B cell (primary cell): ENCODE results near the gene WASL. TPM values are rescaled to one million over a fixed set of nuclear protein-coding genes. Genes with fewer than 3 reads are reported as not detected.

ENCODE experiments used
- ATAC-seq: fragments of 200-7000 bp; cut with Tn5 transposase; one replicate; pipeline ENCODE4 v1.10.0; 2021; ENCODE audit warnings: low read depth, mild to moderate bottlenecking, moderate number of reproducible peaks, moderate library complexity
- CTCF ChIA-PET: fragments of 350-600 bp; sonication (Branson Sonifier 250); formaldehyde crosslinking; loops from one replicate; lab custom pipeline; 2021; ENCODE audit warnings: antibody characterized with exemption, inconsistent platforms; lab: Charles Lee
- POLR2A ChIA-PET: fragments of 350-600 bp; sonication (Branson Sonifier 250); formaldehyde crosslinking; loops from one replicate; lab custom pipeline; 2021; ENCODE audit warnings: antibody characterized with exemption; lab: Charles Lee
- DNase-seq: peaks from one replicate; pipeline ENCODE4 v3.0.0; 2013
- H2AFZ ChIP-seq: 2 replicates; pipeline ENCODE4 v1.6.1; 2012; ENCODE audit warnings: mild to moderate bottlenecking, low read depth, low read length; ENCODE audit not compliant: insufficient read depth, poor library complexity, severe bottlenecking
- H3K27ac ChIP-seq, 2 donors: 1 replicate in 1 of 2; 2 replicates in 1 of 2; pipeline ENCODE4 v1.5.1; 2012 to 2013; ENCODE audit warnings: low read length in 2 of 2, mild to moderate bottlenecking in 2 of 2, moderate library complexity in 1 of 2
- H3K27me3 ChIP-seq, 4 experiments: fragments of 200-600 bp in 1 of 4; sonication (generic) in 1 of 4; replicated peaks in 1 of 4; 1 replicate in 2 of 4; 2 replicates in 2 of 4; pipeline versions ENCODE4 v1.6.1 to v1.7.0; 2013 to 2016; ENCODE audit warnings: low read length in 3 of 4, mild to moderate bottlenecking in 2 of 4, mixed read lengths in 1 of 4, moderate library complexity in 1 of 4; ENCODE audit not compliant: insufficient read depth in 4 of 4, control insufficient read depth in 3 of 4; ENCODE audit errors: control extremely low read depth in 1 of 4
- H3K36me3 ChIP-seq, 2 experiments: replicated peaks in 1 of 2; 1 replicate in 1 of 2; 2 replicates in 1 of 2; pipeline versions ENCODE4 v1.6.1 to v1.7.1; 2013; ENCODE audit warnings: low read length in 1 of 2; ENCODE audit not compliant: insufficient read depth in 2 of 2, control insufficient read depth in 1 of 2; ENCODE audit errors: control extremely low read depth in 1 of 2, extremely low read depth in 1 of 2
- H3K4me1 ChIP-seq, 2 donors: fragments of 200-600 bp in 1 of 2; sonication (generic) in 1 of 2; 1 replicate in 1 of 2; 2 replicates in 1 of 2; pipeline versions ENCODE4 v1.5.1 to v1.6.1; 2013 to 2017; ENCODE audit warnings: low read length in 2 of 2; ENCODE audit not compliant: control insufficient read depth in 2 of 2, insufficient read depth in 2 of 2
- H3K4me2 ChIP-seq: replicated peaks from 2 replicates; pipeline ENCODE3; 2012; ENCODE audit warnings: mild to moderate bottlenecking, low read depth, low read length; ENCODE audit not compliant: poor library complexity, severe bottlenecking
- H3K4me3 ChIP-seq, 5 experiments: fragments of 200-600 bp in 1 of 5; sonication (generic) in 1 of 5; 1 replicate in 3 of 5; 2 replicates in 2 of 5; pipeline versions ENCODE4 v1.5.1 to v1.7.0; 2011 to 2016; ENCODE audit warnings: low read length in 4 of 5, mild to moderate bottlenecking in 4 of 5, low read depth in 2 of 5, control low read depth in 1 of 5, moderate library complexity in 1 of 5; ENCODE audit not compliant: insufficient read depth in 1 of 5; ENCODE audit errors: control extremely low read depth in 1 of 5, extremely low read depth in 1 of 5
- H3K79me2 ChIP-seq: fragments of 200-600 bp; sonication (generic); one replicate; pipeline ENCODE4 v1.6.0; 2016; ENCODE audit warnings: low read length; ENCODE audit not compliant: control insufficient read depth, insufficient read depth
- H3K9ac ChIP-seq: fragments of 200-600 bp; sonication (generic); 2 replicates; pipeline ENCODE4 v1.6.1; 2017; ENCODE audit warnings: mild to moderate bottlenecking, low read length, moderate library complexity
- H3K9me3 ChIP-seq, 3 donors: one replicate each; pipeline versions ENCODE4 v1.6.1 to v1.7.1; 2013; ENCODE audit warnings: low read length in 2 of 3; ENCODE audit not compliant: control insufficient read depth in 2 of 3, insufficient read depth in 1 of 3; ENCODE audit errors: control extremely low read depth in 1 of 3
- H4K20me1 ChIP-seq: 2 replicates; pipeline ENCODE4 v1.6.0; 2012; ENCODE audit warnings: mild to moderate bottlenecking, low read length; ENCODE audit not compliant: insufficient read depth, control insufficient read depth, poor library complexity, severe bottlenecking
- H3K27ac Mint-ChIP-seq: one replicate; pipeline ENCODE4 v1.8.0; 2021; ENCODE audit warnings: mixed read lengths
- H3K27me3 Mint-ChIP-seq: one replicate; pipeline ENCODE4 v1.8.0; 2021; ENCODE audit warnings: mixed read lengths
- H3K4me1 Mint-ChIP-seq: one replicate; pipeline ENCODE4 v1.8.0; 2021; ENCODE audit warnings: mixed read lengths
- H3K4me3 Mint-ChIP-seq: one replicate; pipeline ENCODE4 v1.8.0; 2021; ENCODE audit warnings: mixed read lengths
- H3K9me3 Mint-ChIP-seq: one replicate; pipeline ENCODE4 v1.8.0; 2022; ENCODE audit warnings: mixed read lengths; ENCODE audit not compliant: insufficient read depth
- EZH2 ChIP-seq: IDR thresholded peaks from 2 replicates; pipeline ENCODE4 v1.6.1; 2012; ENCODE audit warnings: borderline replicate concordance, low read depth, mild to moderate bottlenecking, moderate library complexity, low read length; ENCODE audit not compliant: insufficient read depth, poor library complexity, severe bottlenecking
- WGBS: methylation state at CpG from one replicate; pipeline ENCODE4 v1.1.5; 2013; ENCODE audit warnings: missing lambda C conversion rate; ENCODE audit not compliant: insufficient coverage; 5-methylcytosine and 5-hydroxymethylcytosine counted together
- intact Hi-C: fragments of 100-400 bp; cut with micrococcal nuclease; formaldehyde crosslinking; loops from one replicate; pipeline ENCODE4 v1.10.0; 2022
- polyA plus RNA-seq: library from polyadenylated mRNA; depleted of rRNA; stranded (reverse); fragments of >200 nt; gene quantifications from 2 replicates; pipeline ENCODE4 v1.2.3, GENCODE V29; 2012
- total RNA-seq, 2 donors: library from RNA; stranded (reverse); fragments of 120-200 nt in 1 of 2; gene quantifications; 1 replicate in 1 of 2; 2 replicates in 1 of 2; pipeline versions ENCODE4 v1.2.3 to v1.2.4, GENCODE V29; 2013 to 2022
- TF ChIP-seq, protein P1 (sequence below): fragments of 200-600 bp; IDR thresholded peaks from one replicate; pipeline ENCODE4 v1.8.0; 2022; ENCODE audit warnings: antibody characterized with exemption, mild to moderate bottlenecking

The WASL gene
- total and polyA plus RNA-seq, 2 donors (not counting 1 experiment from before 2014, with no cell fraction given), result 1.8 to 10.4 TPM

- Mint-ChIP-seq H3K9me3 (peaks cover 5% of the 10 kb centered on the region), H3K4me1 (peaks cover 35% of the 10 kb centered on the region), H3K27me3 (no peaks in the 10 kb centered on the region), H3K4me3 (no peak overlapping the region), H3K27ac (no peak overlapping the region)
- TF ChIP-seq, protein P1, sequence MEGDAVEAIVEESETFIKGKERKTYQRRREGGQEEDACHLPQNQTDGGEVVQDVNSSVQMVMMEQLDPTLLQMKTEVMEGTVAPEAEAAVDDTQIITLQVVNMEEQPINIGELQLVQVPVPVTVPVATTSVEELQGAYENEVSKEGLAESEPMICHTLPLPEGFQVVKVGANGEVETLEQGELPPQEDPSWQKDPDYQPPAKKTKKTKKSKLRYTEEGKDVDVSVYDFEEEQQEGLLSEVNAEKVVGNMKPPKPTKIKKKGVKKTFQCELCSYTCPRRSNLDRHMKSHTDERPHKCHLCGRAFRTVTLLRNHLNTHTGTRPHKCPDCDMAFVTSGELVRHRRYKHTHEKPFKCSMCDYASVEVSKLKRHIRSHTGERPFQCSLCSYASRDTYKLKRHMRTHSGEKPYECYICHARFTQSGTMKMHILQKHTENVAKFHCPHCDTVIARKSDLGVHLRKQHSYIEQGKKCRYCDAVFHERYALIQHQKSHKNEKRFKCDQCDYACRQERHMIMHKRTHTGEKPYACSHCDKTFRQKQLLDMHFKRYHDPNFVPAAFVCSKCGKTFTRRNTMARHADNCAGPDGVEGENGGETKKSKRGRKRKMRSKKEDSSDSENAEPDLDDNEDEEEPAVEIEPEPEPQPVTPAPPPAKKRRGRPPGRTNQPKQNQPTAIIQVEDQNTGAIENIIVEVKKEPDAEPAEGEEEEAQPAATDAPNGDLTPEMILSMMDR, result no peak
- TF ChIP-seq EZH2, result no peak
- H3K27ac ChIP-seq, result no peak overlapping the region
- peaks cover 32% of the 10 kb centered on the region for H4K20me1 ChIP-seq
- 90% methylated on average over 2 of the region's 5 CpGs for WGBS
- no peaks in the 10 kb centered on the region for H3K4me1 ChIP-seq
- H3K79me2 ChIP-seq, result peaks cover 91% of the 10 kb centered on the region
- no peak for DNase-seq
- peaks cover 2 to 6% (median 4%) of the 10 kb centered on the region in 3 donors for H3K9me3 ChIP-seq
- intact Hi-C loops, result loop anchor here (5.0 kb wide), 1 partner anchor 493 kb away; no protein-coding TSS in a partner anchor
- ChIA-PET POLR2A (no interaction called here), CTCF (interaction anchor here (0.9 to 1.2 kb wide), 2 partner anchors 10 to 13 kb away, joined by 5 to 7 read pairs; partner anchors contain the start of gene WASL)
- no peak for ATAC-seq
- peaks cover 0 to 2% of the 10 kb centered on the region in 2 experiments for H3K36me3 ChIP-seq
- no peak overlapping the region for H2AFZ ChIP-seq
- no peak overlapping the region for H3K9ac ChIP-seq
- no peak overlapping the region for H3K4me3 ChIP-seq
- no peaks in the 10 kb centered on the region for H3K27me3 ChIP-seq
- no peak overlapping the region for H3K4me2 ChIP-seq
Observed at GRCh38 chr7:123735539-123735938, 13.3 kb downstream of the WASL start.

DNA sequence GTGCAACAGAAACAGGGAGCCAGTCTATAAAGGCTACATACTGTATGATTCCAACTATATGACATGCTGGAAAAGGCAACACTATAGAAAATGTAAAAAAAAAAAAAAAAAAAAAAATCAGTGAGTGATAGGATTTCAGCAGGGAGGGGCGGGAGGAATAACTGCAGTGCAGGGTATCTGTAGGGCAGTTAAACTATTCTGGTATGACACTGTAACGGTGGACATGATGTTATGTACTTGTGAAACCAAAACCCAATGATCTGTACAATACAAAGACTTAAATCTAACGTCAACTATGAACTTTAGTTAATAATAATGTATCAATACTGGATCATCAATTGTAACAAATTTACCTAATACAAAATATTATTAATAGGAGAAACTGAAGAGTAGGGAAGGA, 14.3 kb downstream of the WASL start:
- peaks cover 35% of the 10 kb centered on the region for H3K4me1 Mint-ChIP-seq
- CTCF ChIA-PET, result interaction anchor here (0.8 to 1.2 kb wide), 2 partner anchors 14 to 16 kb away, joined by 3 to 7 read pairs; partner anchors contain the start of gene WASL
- Histone ChIP-seq H3K4me3 (no peak overlapping the region), H3K9ac (no peak overlapping the region), H3K27me3 (no peaks in the 10 kb centered on the region), H3K9me3 (peaks cover 2 to 6% (median 4%) of the 10 kb centered on the region in 3 donors), H3K36me3 (peaks cover 0 to 2% of the 10 kb centered on the region in 2 experiments), H3K4me2 (no peak overlapping the region), H3K79me2 (peaks cover 91% of the 10 kb centered on the region), H2AFZ (no peak overlapping the region), H3K27ac (no peak overlapping the region), H4K20me1 (peaks cover 27% of the 10 kb centered on the region), H3K4me1 (no peaks in the 10 kb centered on the region)
- H3K4me3 Mint-ChIP-seq, result no peak overlapping the region
- POLR2A ChIA-PET, result no interaction called here
- H3K9me3 Mint-ChIP-seq, result peaks cover 5% of the 10 kb centered on the region
- TF ChIP-seq EZH2, result no peak
- TF ChIP-seq, protein P1, result no peak
- H3K27ac Mint-ChIP-seq, result no peak overlapping the region
- H3K27me3 Mint-ChIP-seq, result no peaks in the 10 kb centered on the region
- intact Hi-C loops, result no loop called here
- no peak for ATAC-seq
- no CpG with 5 or more reads among the region's 3 CpGs for WGBS
- DNase-seq, result no peak
